Fibroblast of peridontal ligament (primary cell): ENCODE data around the gene JAKMIP1.

Experiments used
- DNase-seq: peaks from one replicate; pipeline ENCODE4 v3.0.0-alpha.2; 2010; ENCODE audit errors: extremely low read depth

JAKMIP1 gene

GRCh38 chr4:6042293-6043063 is 157.9 kb downstream of the JAKMIP1 start:
- DNase-seq, result no peak

DNA sequence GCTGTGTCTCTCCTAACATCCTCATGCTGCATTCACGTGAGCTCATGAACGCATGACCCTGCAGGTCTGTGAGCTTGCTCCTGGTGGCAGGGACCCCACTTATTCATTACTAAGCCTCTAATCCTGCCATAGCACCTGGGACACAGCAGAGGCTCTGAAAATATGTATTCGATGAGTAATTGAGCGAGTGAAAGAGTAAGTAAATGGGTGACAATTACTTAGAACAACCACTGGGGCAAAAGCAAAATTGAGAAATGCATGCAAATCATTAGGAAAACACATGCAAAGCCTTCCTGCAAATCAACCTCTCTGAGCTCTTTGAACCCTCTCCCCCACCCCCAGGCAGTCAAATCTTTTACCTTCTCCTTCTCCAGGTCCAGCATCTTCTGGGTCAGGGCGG is 158.5 kb downstream of the JAKMIP1 start:
- no peak for DNase-seq

- no peak for DNase-seq
Measured at GRCh38 chr4:6038711-6039110, 161.6 kb downstream of the JAKMIP1 start.

- DNase-seq, result no peak
Measured at GRCh38 chr4:6035786-6036185, 164.6 kb downstream of the JAKMIP1 start.

DNA sequence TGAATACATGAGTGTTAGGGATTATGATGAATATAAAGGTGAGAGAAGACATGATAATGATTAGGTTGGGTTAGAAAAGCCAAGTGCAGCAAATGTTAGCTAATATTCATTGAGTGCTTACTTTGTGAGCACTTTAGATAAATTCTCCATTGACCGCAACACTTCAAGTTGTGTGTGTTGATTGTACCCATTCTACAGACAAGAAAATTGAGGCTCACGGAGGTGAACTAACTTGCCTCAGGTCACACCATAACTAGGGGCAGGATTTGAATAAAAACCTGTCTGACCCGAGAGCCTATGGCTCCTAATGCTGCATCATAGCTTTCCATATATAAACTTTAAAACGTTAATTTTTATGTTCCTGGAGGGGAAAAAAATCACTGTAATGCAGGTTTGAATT is 167.0 kb downstream of the JAKMIP1 start:
- DNase-seq, result no peak

- DNase-seq, result no peak
Measured at GRCh38 chr4:6032249-6033244, 167.8 kb downstream of the JAKMIP1 start.

DNA sequence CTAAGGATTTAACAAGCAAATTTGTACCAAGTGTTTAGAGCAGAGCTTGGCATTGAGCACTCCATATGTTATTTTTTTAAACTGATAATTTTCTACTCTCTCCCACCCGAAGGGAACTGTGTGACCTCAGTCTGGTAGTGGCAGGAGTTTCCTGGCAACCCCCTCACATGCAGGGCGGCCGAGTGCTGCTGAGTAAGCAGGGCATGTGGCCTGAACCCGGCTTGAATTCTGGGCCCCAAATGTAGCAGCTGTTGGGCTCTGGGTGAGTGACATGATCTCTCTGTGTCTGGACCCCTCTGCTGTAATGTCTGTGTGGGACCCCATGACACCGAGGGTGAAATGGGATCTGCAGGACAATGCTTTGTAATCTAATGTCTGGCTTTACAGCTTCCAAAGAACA is 168.5 kb downstream of the JAKMIP1 start:
- DNase-seq, result no peak

GRCh38 chr4:6030679-6031078 is 169.7 kb downstream of the JAKMIP1 start:
- DNase-seq, result no peak

GRCh38 chr4:6029254-6029653 is 171.1 kb downstream of the JAKMIP1 start:
- DNase-seq, result no peak

DNA sequence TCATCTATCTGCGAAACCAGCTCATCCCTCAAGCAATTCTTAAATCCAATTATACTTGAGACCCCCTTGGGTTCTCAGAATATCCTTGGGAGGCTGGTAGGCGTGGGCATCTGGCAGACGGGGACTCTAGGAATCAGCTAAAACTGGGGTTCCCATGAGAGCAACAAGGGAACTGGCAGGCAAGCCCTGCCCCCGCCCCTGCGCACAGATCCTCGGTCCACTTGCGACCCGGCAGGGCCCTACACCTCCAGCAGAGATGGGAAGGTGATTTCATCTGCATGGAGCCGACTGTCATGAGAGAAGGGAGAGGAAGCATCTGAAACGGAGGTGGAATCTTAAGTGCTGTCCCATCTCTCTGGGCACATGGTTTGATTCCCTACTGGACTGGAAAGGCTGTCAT is 172.2 kb downstream of the JAKMIP1 start:
- DNase-seq, result no peak

DNA sequence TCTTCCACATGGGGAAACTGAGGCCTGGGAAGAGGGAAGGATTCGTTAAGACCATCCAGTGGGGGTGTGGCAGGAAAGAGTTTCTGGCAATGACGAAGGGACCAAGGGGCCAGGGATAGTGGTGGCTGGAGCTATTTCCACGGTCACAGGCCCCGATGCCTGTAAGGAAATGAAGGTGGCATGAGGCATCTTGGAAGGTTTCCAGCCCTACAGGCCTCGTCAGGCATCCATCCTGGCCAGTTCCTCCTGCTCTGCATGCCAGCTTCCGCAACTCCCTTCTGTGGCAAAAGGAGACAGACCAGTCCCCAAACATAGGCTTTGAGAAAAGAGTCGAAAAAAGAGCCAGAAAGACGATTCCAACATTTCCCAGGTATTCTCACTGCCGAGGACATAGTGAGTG is 173.0 kb downstream of the JAKMIP1 start:
- DNase-seq, result no peak

DNA sequence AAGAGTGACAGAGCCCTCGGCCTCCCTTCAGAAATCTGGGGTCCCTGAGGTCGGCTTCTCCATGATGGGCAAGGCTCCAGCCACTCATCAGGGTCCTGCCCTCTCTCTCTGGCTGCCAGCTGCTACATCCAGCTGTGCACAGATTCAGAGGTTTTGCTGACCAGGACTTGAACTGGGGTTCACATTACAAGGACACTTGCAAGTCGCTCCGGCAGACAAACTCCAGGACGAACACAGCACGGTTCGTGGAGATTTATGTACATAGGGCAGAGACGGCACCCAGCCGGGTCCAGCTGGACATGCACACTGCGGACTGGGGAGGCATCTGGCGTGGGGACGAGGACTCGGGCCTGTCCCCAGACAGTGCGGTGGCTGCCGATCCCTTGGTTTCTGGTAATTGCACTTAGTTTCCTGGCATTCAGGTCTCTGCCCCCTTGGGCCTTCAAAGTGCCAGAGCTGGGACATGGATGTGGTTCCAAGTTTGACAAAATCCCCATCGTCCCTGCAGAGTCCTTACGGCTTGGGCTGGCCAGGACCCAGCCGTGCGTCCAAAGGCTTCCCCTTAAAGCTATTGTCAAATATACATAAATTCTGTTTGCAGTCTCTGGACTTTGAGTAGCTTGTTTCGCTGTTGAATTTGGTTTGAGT is 175.9 kb downstream of the JAKMIP1 start:
- no peak for DNase-seq

DNA sequence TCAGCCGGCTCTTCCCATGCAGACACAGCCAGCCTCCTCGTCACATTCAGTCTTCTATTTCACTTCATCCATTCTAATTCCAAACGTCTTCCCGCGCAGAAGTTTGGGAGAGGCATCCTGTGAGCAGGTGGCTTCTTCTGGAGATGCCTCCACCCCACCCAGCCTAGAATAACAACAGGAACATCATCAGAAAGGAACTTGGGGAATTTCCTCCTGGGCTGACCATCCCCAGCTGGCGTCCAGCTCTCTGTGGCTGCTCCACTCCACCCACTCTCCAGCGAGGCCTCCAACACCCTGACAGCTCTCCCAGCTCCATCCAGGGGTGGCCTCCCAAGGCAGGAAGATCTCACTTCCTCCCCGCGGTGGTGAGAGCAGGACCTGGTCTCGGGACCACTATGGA is 176.6 kb downstream of the JAKMIP1 start:
- no peak for DNase-seq

DNA sequence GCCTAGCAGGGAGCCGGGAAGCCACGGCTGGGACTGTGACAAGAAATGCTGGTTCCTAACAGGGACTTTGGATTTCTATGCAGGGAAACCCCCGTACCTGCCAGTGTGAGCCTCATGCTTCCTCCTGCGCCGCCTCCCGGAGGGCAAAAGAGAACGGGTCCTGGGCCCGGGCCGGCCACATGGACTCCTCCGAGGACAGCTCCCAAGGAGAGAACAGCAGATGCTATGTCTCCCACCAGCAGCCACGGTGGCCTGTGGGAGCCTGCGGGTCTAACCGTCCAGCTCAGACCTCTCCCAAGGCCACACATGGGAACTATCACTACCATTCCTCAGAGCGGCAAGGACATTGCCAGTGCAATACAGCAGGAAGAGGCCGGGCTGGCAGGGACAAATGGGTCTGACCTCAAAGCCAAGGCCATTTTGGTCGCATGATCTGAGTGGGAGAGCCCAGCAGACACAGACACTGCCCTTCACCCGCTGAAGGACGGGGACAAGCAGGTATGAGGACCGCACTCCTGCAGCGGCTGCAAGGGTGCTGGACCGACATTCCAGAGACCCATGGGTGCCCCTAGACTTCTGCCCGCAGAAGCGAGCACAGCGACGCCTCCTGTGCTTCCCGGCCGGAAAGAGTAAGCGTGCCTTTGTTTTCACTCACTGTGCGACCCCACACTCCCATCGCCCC is 177.6 kb downstream of the JAKMIP1 start:
- DNase-seq, result no peak

DNA sequence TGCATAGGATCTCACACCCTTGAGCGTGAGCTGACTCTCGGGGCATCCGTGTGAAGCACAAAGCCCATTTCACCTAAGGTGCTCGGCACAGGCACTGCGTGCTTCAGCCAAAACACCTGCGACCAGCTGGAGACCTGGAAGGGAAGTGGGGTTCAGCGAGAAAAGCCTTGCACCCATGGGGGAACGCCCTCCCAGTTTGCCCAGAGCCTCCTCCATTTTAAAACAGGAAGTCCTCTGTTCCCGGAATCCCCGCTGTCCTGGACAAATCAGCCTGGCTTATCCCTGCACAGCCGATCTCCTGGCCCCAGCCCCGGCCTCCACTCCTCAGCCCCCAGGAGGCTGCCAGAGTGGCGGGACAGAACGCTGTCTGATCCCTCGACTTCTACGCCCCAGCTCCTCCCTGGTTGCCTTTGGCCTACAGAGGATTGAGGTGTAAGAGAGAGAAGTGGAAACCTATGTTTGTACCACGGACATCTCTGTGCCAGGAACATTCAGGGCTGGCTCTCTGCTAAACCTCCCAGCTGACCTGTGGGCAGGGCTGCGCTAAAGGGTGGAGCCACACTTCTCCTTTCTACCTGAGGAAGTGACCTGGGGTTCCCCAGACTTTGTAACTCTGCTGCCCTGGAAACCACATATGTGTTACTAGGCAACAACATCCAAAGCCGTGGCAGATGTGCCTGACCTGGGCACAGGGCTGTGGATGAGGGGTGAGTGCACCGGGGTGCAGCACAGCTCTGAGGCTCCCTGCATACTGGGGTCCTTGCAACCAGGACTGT is 178.3 kb downstream of the JAKMIP1 start:
- DNase-seq, result no peak

DNA sequence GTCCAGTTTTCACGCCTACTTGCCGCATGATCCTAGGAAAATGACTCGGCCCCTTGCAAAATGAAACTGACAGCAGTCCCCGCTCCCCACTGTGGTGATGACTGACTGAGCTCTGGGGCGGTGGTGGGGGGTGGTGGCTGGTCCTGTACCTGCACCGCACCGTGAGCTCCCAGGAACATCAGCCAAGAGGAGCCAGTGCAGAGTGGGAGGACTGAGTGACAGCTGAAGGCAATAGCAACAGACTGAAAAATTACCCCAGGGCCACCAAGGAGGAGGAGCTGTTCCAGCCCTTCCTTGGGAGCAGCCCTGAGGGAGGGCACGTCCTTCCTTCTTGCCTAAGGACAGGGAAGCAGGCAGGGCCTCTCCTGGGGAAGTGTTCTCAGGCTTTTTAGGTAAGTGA is 179.7 kb downstream of the JAKMIP1 start:
- DNase-seq, result no peak

DNA sequence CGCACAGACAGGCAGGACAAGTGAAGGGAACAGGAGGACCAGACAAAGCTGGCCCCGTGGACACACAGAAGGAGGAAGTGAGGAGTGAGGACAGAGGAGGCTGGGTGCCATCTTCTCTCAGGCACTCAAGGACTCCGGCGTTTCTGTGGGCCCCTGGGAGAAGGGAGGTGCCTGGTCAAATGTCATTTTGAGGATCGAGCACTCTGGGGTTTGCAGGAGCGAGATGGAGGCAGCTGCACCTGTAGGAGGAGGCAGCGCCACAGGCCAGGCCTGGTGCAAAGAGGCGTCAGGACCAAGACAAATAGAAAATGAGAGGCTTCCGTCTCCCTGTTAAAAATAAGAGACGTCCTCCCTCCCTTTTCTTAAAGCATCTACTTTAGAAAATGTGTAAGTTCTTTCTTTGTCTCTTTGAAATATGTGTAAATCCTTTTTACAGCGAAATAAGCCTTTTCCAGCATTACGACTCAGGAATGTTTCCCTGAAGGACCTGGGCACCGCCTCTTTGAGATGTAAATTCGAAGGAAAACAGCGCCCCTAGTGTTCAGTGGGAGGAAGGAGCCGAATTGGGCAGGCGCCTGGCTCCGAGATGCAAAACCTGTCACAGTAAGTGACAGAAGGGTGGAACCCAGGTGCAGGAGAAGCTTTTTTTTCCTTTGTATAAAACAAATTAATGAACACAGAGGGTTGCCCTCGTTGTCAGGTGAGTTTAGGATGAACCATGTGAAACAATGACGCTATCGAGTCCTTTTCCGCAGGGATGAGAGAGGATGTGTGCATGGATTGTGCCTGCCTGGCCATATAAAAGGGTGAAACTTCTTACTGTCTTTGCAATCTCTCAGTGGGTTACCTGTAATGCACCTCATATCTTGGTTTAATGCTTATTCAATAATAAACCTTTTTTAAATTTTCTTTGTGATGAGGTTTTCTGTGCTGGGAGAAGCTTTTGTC is 180.8 kb downstream of the JAKMIP1 start:
- DNase-seq, result peak; percentile 16

DNA sequence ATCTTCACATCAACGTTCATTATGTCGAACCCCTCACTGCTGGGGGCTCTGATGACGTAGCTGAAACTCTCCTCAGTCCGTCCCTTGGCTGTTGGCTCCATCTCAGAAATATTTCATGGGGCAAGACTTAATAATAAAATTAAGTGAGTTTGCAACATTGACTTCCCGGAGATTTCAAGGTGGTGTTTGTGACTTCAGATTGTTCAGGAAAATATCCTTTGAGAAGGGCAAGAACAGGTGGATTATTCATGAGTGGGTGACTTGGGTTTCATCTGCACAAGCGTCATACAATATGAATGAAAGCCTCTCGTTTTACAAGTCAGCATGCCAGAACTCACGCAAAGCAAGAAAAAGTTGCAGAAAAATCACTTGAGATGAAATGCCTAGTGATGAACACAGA is 182.0 kb downstream of the JAKMIP1 start, which contains the start of gene C4orf50:
Gene C4orf50, minus strand, starts transcription at position 101 of the 400 bp plus-strand sequence.
- DNase-seq, result no peak

DNA sequence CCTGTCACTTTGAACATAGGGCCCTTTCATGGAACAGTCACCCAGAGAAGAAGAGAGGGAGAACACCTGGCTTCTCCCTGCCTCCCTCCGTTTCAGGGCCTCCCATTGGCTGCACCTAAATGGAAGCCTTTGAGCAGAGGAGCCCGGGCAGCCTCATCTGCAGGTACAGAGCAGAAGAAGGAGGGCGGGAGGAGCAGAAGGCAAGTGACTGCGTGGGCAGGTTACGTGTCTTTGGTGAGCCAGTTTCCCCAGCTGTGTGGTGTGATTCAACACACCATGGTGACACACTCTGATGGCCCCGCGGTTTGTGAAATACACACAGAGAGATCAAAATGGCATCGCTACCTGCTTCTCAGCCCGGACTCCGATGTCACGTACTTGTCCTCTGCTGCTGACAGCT is 182.5 kb downstream of the JAKMIP1 start:
- DNase-seq, result no peak

DNA sequence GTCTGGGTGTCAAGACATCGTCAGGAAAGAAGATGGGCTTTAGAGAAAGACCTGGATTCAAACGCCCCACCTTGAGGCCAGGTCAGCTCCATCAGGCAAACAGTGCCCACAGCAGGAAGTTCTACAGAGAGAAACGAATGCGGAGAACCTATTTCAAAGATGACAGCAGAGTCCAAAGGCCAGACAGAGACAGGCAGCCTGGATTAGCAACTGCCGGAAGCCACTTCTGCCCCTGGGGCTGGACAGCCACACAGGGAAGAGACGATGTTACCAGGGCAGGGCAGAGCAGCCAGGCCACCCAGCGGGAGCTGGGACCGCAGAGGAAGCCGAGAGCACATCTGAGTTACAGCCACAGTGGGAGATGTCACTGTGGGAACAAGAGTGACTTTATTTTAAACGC is 183.3 kb downstream of the JAKMIP1 start:
- DNase-seq, result no peak
